Measurements from ENCODE around the gene COPA.
A peak's percentile ranks its signal among the peaks of the same experiment; 100 is the strongest.
"Not testable (repeated sequence)": the region's sequence is repeated elsewhere in the genome, so short reads cannot be mapped to it uniquely, and the experiment has no call there.

COPA gene

DNA sequence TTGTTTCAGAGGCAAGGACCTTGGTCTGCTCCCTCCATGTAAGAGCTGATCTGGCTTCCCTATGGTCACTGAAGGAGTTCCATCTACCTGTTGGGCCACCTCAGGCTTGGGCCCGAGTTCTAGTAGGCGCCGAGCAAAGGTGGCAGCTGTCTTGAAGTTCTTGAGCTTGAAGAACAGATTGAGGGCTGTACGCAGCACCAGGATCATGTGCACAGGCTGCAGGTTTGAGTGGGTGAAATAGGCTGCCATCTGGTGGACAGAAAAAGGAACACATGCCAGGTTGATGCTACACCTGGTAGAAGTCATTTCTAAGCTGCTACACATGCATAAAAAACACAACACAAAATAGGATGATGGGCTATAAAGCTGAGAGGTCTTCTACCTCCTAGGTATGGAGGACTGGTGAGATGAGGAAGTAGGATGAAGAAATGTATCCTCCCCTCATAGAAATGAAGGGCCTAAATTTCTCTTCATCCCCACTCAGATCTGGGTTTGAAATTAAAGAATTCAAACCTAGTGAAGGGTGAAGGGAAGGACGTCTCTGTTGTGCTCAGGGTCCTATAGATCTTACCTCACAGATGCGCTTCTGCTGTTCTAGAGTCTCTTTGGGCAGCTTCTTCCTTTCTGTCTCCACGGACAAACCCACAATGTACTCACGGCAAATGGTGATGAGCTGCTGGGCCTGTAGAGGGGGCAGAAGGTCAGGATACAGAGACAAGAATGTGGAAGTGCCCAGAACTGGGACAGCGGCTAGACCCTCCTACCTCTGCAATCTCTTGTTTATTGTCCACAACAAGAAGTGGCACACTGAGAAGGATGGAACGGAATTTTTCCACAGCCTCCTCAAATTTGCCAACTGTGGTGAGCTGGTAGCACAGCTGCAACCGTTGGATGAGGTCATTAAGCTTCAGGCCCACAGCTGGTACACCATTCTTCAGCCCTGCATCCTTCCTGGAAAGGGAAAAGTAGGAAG is 51.5 kb downstream of the COPA start:
- Histone ChIP-seq H3K36me3 (replicated peaks in 1 of 2; ENCODE audit: control insufficient read depth in 2 of 2, insufficient read depth in 2 of 2, low read length in 2 of 2) (peaks cover 52 to 87% of the 10 kb centered on the region in 2 donors), H3K9ac (ENCODE audit: low read depth, low read length, poor library complexity) (no peak overlapping the region), H3K27ac (replicated peaks; ENCODE audit: low read length) (no peak overlapping the region), H3K4me2 (ENCODE audit: insufficient read depth, low read length, poor library complexity, severe bottlenecking) (no peak overlapping the region), H2AFZ (ENCODE audit: low read length) (no peak overlapping the region), H3K79me1 (ENCODE audit: low read depth, low read length) (no peaks in the 10 kb centered on the region), H4K91ac (ENCODE audit: low read depth, low read length, poor library complexity) (no peak overlapping the region), H2AK5ac (ENCODE audit: low read depth, low read length) (no peak overlapping the region), H2BK12ac (ENCODE audit: low read length) (no peak overlapping the region), H3K9me3 (replicated peaks in 1 of 2; ENCODE audit: control insufficient read depth in 2 of 2, insufficient read depth in 1 of 2, low read depth in 1 of 2, low read length in 2 of 2) (no peaks in the 10 kb centered on the region), H2BK120ac (ENCODE audit: low read depth, low read length) (no peak overlapping the region), H3K14ac (ENCODE audit: low read length) (no peak overlapping the region), H3K4me1 (ENCODE audit: control insufficient read depth in 2 of 2, insufficient read depth in 1 of 2, low read depth in 1 of 2, low read length in 2 of 2) (no peaks in the 10 kb centered on the region), H3K4me3 (ENCODE audit: low read length in 2 of 2) (no peak overlapping the region), H4K8ac (ENCODE audit: low read depth, low read length) (no peak overlapping the region), H2BK5ac (ENCODE audit: low read length) (no peak overlapping the region), H3K23ac (ENCODE audit: low read depth, low read length, poor library complexity) (no peak overlapping the region), H3K27me3 (ENCODE audit: control insufficient read depth in 3 of 3, insufficient read depth in 3 of 3, low read depth in 1 of 3, low read length in 3 of 3) (no peaks in the 10 kb centered on the region), H3K4ac (ENCODE audit: low read length) (no peak overlapping the region), H3K18ac (ENCODE audit: low read length) (no peak overlapping the region), H2BK15ac (ENCODE audit: low read length) (no peak overlapping the region)
- no CpG with 5 or more reads among the region's 11 CpGs for WGBS, 2 donors (ENCODE audit: extremely low coverage in 2 of 2, insufficient read length in 2 of 2, insufficient replicate concordance in 1 of 2)
- DNase-seq (ENCODE audit: low spot score), result peak; percentile 42

DNA sequence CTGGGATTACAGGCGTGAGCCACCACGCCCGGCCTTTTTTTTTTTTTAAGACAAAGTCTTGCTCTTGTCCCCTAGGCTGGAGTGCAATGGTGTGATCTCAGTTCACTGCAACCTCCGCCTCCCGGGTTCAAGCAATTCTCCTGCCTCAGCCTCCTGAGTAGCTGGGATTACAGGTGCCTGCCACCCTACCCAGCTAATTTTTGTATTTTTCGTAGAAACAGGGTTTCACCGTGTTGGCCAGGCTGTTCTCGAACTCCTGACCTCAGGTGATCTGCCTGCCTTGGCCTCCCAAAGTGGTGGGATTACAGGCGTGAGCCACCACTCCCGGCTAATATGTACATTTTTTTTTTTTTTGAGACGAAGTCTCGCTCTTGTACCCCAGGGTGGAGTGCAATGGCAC is 55.3 kb downstream of the COPA start:
- H2BK120ac ChIP-seq (ENCODE audit: low read depth, low read length); H3K4me3 ChIP-seq (ENCODE audit: low read length in 2 of 2); H3K79me1 ChIP-seq (ENCODE audit: low read depth, low read length); H3K27me3 ChIP-seq (ENCODE audit: control insufficient read depth in 3 of 3, insufficient read depth in 3 of 3, low read depth in 1 of 3, low read length in 3 of 3); H3K9ac ChIP-seq (ENCODE audit: low read depth, low read length, poor library complexity); H4K8ac ChIP-seq (ENCODE audit: low read depth, low read length); H3K4me2 ChIP-seq (ENCODE audit: insufficient read depth, low read length, poor library complexity, severe bottlenecking); H3K18ac ChIP-seq (ENCODE audit: low read length); H2AK5ac ChIP-seq (ENCODE audit: low read depth, low read length); H4K91ac ChIP-seq (ENCODE audit: low read depth, low read length, poor library complexity); H3K27ac ChIP-seq (replicated peaks; ENCODE audit: low read length); H2BK12ac ChIP-seq (ENCODE audit: low read length); H3K4me1 ChIP-seq (ENCODE audit: control insufficient read depth in 2 of 2, insufficient read depth in 1 of 2, low read depth in 1 of 2, low read length in 2 of 2); H2AFZ ChIP-seq (ENCODE audit: low read length); H2BK15ac ChIP-seq (ENCODE audit: low read length); H3K14ac ChIP-seq (ENCODE audit: low read length); H3K4ac ChIP-seq (ENCODE audit: low read length); DNase-seq (ENCODE audit: low spot score); H2BK5ac ChIP-seq (ENCODE audit: low read length); H3K9me3 ChIP-seq (replicated peaks in 1 of 2; ENCODE audit: control insufficient read depth in 2 of 2, insufficient read depth in 1 of 2, low read depth in 1 of 2, low read length in 2 of 2); H3K23ac ChIP-seq (ENCODE audit: low read depth, low read length, poor library complexity): not testable (repeated sequence)
- peaks cover 31 to 57% of the 10 kb centered on the region in 2 donors for H3K36me3 ChIP-seq (replicated peaks in 1 of 2; ENCODE audit: control insufficient read depth in 2 of 2, insufficient read depth in 2 of 2, low read length in 2 of 2)
- no CpG with 5 or more reads among the region's 12 CpGs for WGBS, 2 donors (ENCODE audit: extremely low coverage in 2 of 2, insufficient read length in 2 of 2, insufficient replicate concordance in 1 of 2)

DNA sequence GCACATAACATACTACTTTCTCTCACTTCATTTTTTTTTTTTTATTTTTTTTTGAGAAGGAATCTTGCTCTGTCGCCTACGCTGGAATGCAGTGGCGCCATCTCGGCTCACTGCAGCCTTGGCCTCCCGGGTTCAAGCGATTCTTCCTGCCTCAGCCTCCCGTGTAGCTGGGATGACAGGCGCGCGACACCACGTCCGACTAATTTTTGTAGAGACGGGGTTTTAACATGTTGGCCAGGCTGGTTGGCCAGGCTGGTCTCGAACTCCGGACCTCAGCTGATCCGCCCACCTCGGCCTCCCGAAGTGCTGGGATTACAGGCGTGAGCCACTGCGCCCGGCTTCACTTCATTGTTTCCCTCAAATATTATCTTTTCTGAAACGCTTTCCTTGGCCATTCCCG is 57.5 kb downstream of the COPA start:
- Histone ChIP-seq H4K91ac (ENCODE audit: low read depth, low read length, poor library complexity) (no peak overlapping the region), H3K23ac (ENCODE audit: low read depth, low read length, poor library complexity) (no peak overlapping the region), H3K4me2 (ENCODE audit: insufficient read depth, low read length, poor library complexity, severe bottlenecking) (no peak overlapping the region), H3K9ac (ENCODE audit: low read depth, low read length, poor library complexity) (no peak overlapping the region), H3K79me1 (ENCODE audit: low read depth, low read length) (peaks cover 3% of the 10 kb centered on the region), H3K4me3 (ENCODE audit: low read length in 2 of 2) (peak overlapping the region in 1 of 2 donors; percentile 88), H3K4me1 (ENCODE audit: control insufficient read depth in 2 of 2, insufficient read depth in 1 of 2, low read depth in 1 of 2, low read length in 2 of 2) (peaks cover 0 to 7% of the 10 kb centered on the region in 2 donors), H2BK120ac (ENCODE audit: low read depth, low read length) (no peak overlapping the region), H3K4ac (ENCODE audit: low read length) (no peak overlapping the region), H3K36me3 (replicated peaks in 1 of 2; ENCODE audit: control insufficient read depth in 2 of 2, insufficient read depth in 2 of 2, low read length in 2 of 2) (peaks cover 25 to 57% of the 10 kb centered on the region in 2 donors), H3K14ac (ENCODE audit: low read length) (no peak overlapping the region), H2AK5ac (ENCODE audit: low read depth, low read length) (no peak overlapping the region), H3K27ac (replicated peaks; ENCODE audit: low read length) (no peak overlapping the region), H2BK5ac (ENCODE audit: low read length) (no peak overlapping the region), H2BK15ac (ENCODE audit: low read length) (no peak overlapping the region), H2AFZ (ENCODE audit: low read length) (peak overlapping the region; percentile 87), H2BK12ac (ENCODE audit: low read length) (no peak overlapping the region), H3K9me3 (replicated peaks in 1 of 2; ENCODE audit: control insufficient read depth in 2 of 2, insufficient read depth in 1 of 2, low read depth in 1 of 2, low read length in 2 of 2) (no peaks in the 10 kb centered on the region), H3K27me3 (ENCODE audit: control insufficient read depth in 3 of 3, insufficient read depth in 3 of 3, low read depth in 1 of 3, low read length in 3 of 3) (no peaks in the 10 kb centered on the region), H3K18ac (ENCODE audit: low read length) (no peak overlapping the region), H4K8ac (ENCODE audit: low read depth, low read length) (no peak overlapping the region)
- WGBS, 2 donors (ENCODE audit: extremely low coverage in 2 of 2, insufficient read length in 2 of 2, insufficient replicate concordance in 1 of 2), result no CpG with 5 or more reads among the region's 23 CpGs
- DNase-seq (ENCODE audit: low spot score), result no peak

DNA sequence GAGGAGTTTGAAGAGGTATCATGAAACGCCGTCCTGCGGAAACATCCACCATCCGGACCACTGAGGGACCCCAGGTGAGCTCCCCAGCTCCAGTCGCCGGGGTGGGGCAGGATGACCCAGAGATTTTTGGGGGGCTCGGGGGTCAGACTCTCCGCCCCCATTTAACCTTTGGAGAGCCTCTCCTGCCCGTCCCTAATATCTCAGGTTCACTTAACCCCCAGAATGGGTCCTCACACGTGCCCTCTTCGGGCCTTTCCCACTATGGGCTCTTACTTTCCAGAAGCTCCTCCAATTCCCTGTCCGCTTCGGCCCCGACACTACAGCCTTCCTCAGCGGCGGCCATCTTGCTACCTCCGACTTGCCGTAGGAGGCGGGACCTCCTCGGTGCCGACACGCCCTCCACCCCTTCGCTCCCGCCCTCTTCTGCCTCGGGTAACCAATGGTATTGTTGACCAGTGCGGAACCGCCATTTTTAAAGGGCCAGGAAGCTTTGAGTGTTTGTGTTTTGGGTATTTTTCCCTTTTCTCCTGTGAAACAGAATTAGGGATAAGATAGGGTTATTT is 58.2 kb downstream of the COPA start, which contains the start of gene PEX19:
Gene PEX19 (minus strand): TSS at position 352 of the 563 bp plus-strand sequence. CDS start 9 bp downstream, at position 343.
- H3K23ac ChIP-seq (ENCODE audit: low read depth, low read length, poor library complexity), result no peak within 1 kb of the TSS

More for the DNA sequence above, 58.2 kb downstream of the COPA start, which contains the start of gene PEX19:
- Histone ChIP-seq H3K9ac (ENCODE audit: low read depth, low read length, poor library complexity) (peak within 1 kb of the TSS; percentile 78), H2BK120ac (ENCODE audit: low read depth, low read length) (no peak within 1 kb of the TSS), H2BK15ac (ENCODE audit: low read length) (no peak within 1 kb of the TSS), H2BK5ac (ENCODE audit: low read length) (no peak within 1 kb of the TSS), H3K9me3 (replicated peaks in 1 of 2; ENCODE audit: control insufficient read depth in 2 of 2, insufficient read depth in 1 of 2, low read depth in 1 of 2, low read length in 2 of 2) (no peaks in the 10 kb centered on the region), H3K36me3 (replicated peaks in 1 of 2; ENCODE audit: control insufficient read depth in 2 of 2, insufficient read depth in 2 of 2, low read length in 2 of 2) (peaks cover 20 to 57% of the 10 kb centered on the region in 2 donors), H2AK5ac (ENCODE audit: low read depth, low read length) (no peak within 1 kb of the TSS), H3K14ac (ENCODE audit: low read length) (no peak within 1 kb of the TSS), H3K4me1 (ENCODE audit: control insufficient read depth in 2 of 2, insufficient read depth in 1 of 2, low read depth in 1 of 2, low read length in 2 of 2) (peaks cover 0 to 7% of the 10 kb centered on the region in 2 donors), H4K91ac (ENCODE audit: low read depth, low read length, poor library complexity) (no peak within 1 kb of the TSS), H3K27ac (replicated peaks; ENCODE audit: low read length) (peak within 1 kb of the TSS; percentile 28), H3K4me3 (ENCODE audit: low read length in 2 of 2) (peak within 1 kb of the TSS; percentile 88 to 89), H3K27me3 (ENCODE audit: control insufficient read depth in 3 of 3, insufficient read depth in 3 of 3, low read depth in 1 of 3, low read length in 3 of 3) (no peaks in the 10 kb centered on the region), H2BK12ac (ENCODE audit: low read length) (no peak within 1 kb of the TSS), H3K18ac (ENCODE audit: low read length) (peak within 1 kb of the TSS; percentile 48), H2AFZ (ENCODE audit: low read length) (peak within 1 kb of the TSS; percentile 87), H3K4me2 (ENCODE audit: insufficient read depth, low read length, poor library complexity, severe bottlenecking) (peak within 1 kb of the TSS; percentile 81), H4K8ac (ENCODE audit: low read depth, low read length) (no peak within 1 kb of the TSS), H3K79me1 (ENCODE audit: low read depth, low read length) (peaks cover 3% of the 10 kb centered on the region), H3K4ac (ENCODE audit: low read length) (no peak within 1 kb of the TSS)
- DNase-seq (ENCODE audit: low spot score), result peak; percentile 86
- WGBS, 2 donors (ENCODE audit: extremely low coverage in 2 of 2, insufficient read length in 2 of 2, insufficient replicate concordance in 1 of 2), result no CpG with 5 or more reads among the region's 27 CpGs

Measured in neuronal stem cell (in vitro differentiated cells).